ENCODE measurements around the gene B9D1. TPM values are rescaled to one million over a fixed set of nuclear protein-coding genes. Genes with fewer than 3 reads are reported as not detected.

The B9D1 gene
- total RNA-seq, 3 donors from 2014 or later (not counting 1 experiment from before 2014, with no cell fraction given): 3.1 to 7.5 (median 3.7) TPM

DNA sequence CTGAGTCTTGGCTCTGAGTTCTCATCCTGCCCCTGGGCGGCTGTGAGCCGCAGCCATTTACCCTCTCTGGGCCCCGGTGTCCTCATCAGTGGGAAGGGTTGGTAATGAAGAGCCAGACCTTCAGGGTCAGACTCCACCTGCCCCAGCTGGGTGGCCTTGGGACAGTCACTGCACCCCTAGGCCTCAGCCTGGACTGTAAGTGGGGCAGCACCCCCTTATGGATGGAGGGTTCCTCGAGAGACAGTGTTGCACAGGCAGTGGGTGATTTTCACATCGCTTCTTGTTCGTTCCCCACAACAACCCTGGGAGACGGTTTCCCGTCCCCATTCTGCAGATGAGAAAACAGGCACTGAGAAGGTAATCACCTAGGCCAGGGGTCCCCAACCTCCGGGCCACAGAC, 60.5 kb downstream of the B9D1 start:
- H3K27ac ChIP-seq (ENCODE audit: low read length): no peak overlapping the region
- no peak for ATAC-seq
- WGBS (ENCODE audit: insufficient coverage): 96% methylated on average over 9 of the region's 9 CpGs

GRCh38 chr17:19301274-19301951, 61.1 kb downstream of the B9D1 start:
- H3K36me3 Mint-ChIP-seq: no peaks in the 10 kb centered on the region
- H3K4me3 Mint-ChIP-seq: no peak overlapping the region
- Histone ChIP-seq H3K27ac (ENCODE audit: low read length) (no peak overlapping the region), H3K27me3 (ENCODE audit: control insufficient read depth, insufficient read depth, low read length) (no peaks in the 10 kb centered on the region), H3K4me3 (ENCODE audit: low read length) (no peak overlapping the region), H3K9me3 (ENCODE audit: control insufficient read depth, insufficient read depth, low read length) (no peaks in the 10 kb centered on the region), H3K4me1 (ENCODE audit: control insufficient read depth, insufficient read depth, low read length) (peaks cover 30% of the 10 kb centered on the region), H3K36me3 (ENCODE audit: control insufficient read depth, insufficient read depth, low read length) (no peaks in the 10 kb centered on the region)
- ATAC-seq: no peak
- peaks cover 10 to 11% of the 10 kb centered on the region in 2 donors for H3K4me1 Mint-ChIP-seq
- intact Hi-C loops (cut with micrococcal nuclease): no loop called here
- H3K27ac Mint-ChIP-seq: no peak overlapping the region
- DNase-seq: no peak
- no peak for TF ChIP-seq CTCF (IDR thresholded peaks at IDR 0.05)
- 96% methylated on average over 5 of the region's 5 CpGs for WGBS (ENCODE audit: insufficient coverage)
- peaks cover 0 to 7% of the 10 kb centered on the region in 2 donors for H3K27me3 Mint-ChIP-seq (ENCODE audit: low read depth in 2 of 2)
- no peaks in the 10 kb centered on the region for H3K9me3 Mint-ChIP-seq

More for the DNA sequence above, 60.5 kb downstream of the B9D1 start:
- Mint-ChIP-seq H3K4me3 (no peak overlapping the region), H3K27me3 (ENCODE audit: low read depth in 2 of 2) (peaks cover 0 to 6% of the 10 kb centered on the region in 2 donors), H3K9me3 (no peaks in the 10 kb centered on the region), H3K4me1 (peaks cover 15 to 16% of the 10 kb centered on the region in 2 donors), H3K36me3 (no peaks in the 10 kb centered on the region), H3K27ac (no peak overlapping the region)
- peaks cover 35% of the 10 kb centered on the region for H3K4me1 ChIP-seq (ENCODE audit: control insufficient read depth, insufficient read depth, low read length)
- no peak overlapping the region for H3K4me3 ChIP-seq (ENCODE audit: low read length)
- no peaks in the 10 kb centered on the region for H3K9me3 ChIP-seq (ENCODE audit: control insufficient read depth, insufficient read depth, low read length)
- no peak for DNase-seq
- H3K36me3 ChIP-seq (ENCODE audit: control insufficient read depth, insufficient read depth, low read length): no peaks in the 10 kb centered on the region
- H3K27me3 ChIP-seq (ENCODE audit: control insufficient read depth, insufficient read depth, low read length): no peaks in the 10 kb centered on the region
- intact Hi-C loops (cut with micrococcal nuclease): no loop called here
- TF ChIP-seq CTCF (IDR thresholded peaks at IDR 0.05): no peak

DNA sequence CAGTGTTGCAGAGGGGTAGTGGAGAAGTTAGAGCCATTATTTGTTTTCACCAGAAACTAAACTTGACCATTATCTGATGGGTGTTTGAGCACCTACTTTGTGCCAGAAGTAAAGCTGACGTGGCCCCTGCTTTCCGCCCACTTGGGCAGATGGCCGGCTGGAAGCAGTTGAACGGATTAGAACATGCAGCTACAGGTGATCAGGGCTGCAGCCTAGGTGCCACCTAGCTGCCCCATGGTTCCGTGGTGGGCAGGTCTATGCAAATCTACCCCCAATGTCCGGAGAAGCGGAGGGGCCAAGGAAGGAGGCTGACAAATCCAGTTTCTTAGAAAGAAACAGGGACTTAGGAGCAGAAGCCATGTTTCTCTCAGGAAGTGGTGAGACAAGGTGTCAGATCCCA, 62.7 kb downstream of the B9D1 start:
- H3K9me3 Mint-ChIP-seq: no peaks in the 10 kb centered on the region
- Histone ChIP-seq H3K4me1 (ENCODE audit: control insufficient read depth, insufficient read depth, low read length) (peaks cover 15% of the 10 kb centered on the region), H3K36me3 (ENCODE audit: control insufficient read depth, insufficient read depth, low read length) (no peaks in the 10 kb centered on the region), H3K4me3 (ENCODE audit: low read length) (no peak overlapping the region), H3K9me3 (ENCODE audit: control insufficient read depth, insufficient read depth, low read length) (no peaks in the 10 kb centered on the region), H3K27me3 (ENCODE audit: control insufficient read depth, insufficient read depth, low read length) (no peaks in the 10 kb centered on the region), H3K27ac (ENCODE audit: low read length) (no peak overlapping the region)
- no peaks in the 10 kb centered on the region for H3K4me1 Mint-ChIP-seq
- no peak overlapping the region for H3K27ac Mint-ChIP-seq
- no peak for DNase-seq
- WGBS (ENCODE audit: insufficient coverage): 93% methylated on average over 7 of the region's 7 CpGs
- no peak for ATAC-seq
- H3K4me3 Mint-ChIP-seq: no peak overlapping the region
- H3K36me3 Mint-ChIP-seq: no peaks in the 10 kb centered on the region
- peaks cover 0 to 10% of the 10 kb centered on the region in 2 donors for H3K27me3 Mint-ChIP-seq (ENCODE audit: low read depth in 2 of 2)
- TF ChIP-seq CTCF (IDR thresholded peaks at IDR 0.05): no peak
- intact Hi-C loops (cut with micrococcal nuclease): no loop called here

Measured in natural killer cell (primary cell).